Suprapubic skin (tissue), 4 donors: ENCODE results near the gene ITPKB. TPM values are rescaled to one million over a fixed set of nuclear protein-coding genes. Genes with fewer than 3 reads are reported as not detected.
A peak's percentile ranks its signal among the peaks of the same experiment; 100 is the strongest.

Experiments
- DNase-seq, 2 donors: peaks; one replicate each; pipeline ENCODE4 v3.0.0-alpha.2; 2019; ENCODE audit warnings: low spot score in 2 of 2
- H3K27ac ChIP-seq: fragments of 200-600 bp; sonication (generic); one replicate; pipeline ENCODE4 v1.5.1; 2019
- H3K27me3 ChIP-seq: fragments of 200-600 bp; sonication (generic); one replicate; pipeline ENCODE4 v1.5.1; 2019
- H3K36me3 ChIP-seq: fragments of 200-600 bp; sonication (generic); one replicate; pipeline ENCODE4 v1.5.1; 2019
- H3K4me1 ChIP-seq: fragments of 200-600 bp; sonication (generic); one replicate; pipeline ENCODE4 v1.5.1; 2019
- H3K4me3 ChIP-seq: fragments of 200-600 bp; sonication (generic); one replicate; pipeline ENCODE4 v1.5.1; 2019; ENCODE audit warnings: mild to moderate bottlenecking
- H3K9me3 ChIP-seq: fragments of 200-600 bp; sonication (generic); one replicate; pipeline ENCODE4 v1.5.1; 2019
- EP300 ChIP-seq: sonication (generic); formaldehyde crosslinking; IDR thresholded peaks from one replicate; pipeline ENCODE4 v1.6.1; 2017; ENCODE audit warnings: antibody characterized with exemption
- POLR2A ChIP-seq, 2 donors: fragments of 450-650 bp; IDR thresholded peaks; one replicate each; pipeline ENCODE4 v1.6.1; 2017; ENCODE audit warnings: antibody characterized with exemption in 2 of 2, mild to moderate bottlenecking in 2 of 2, moderate library complexity in 2 of 2
- POLR2AphosphoS5 ChIP-seq, 3 donors: sonication (generic); formaldehyde crosslinking; IDR thresholded peaks; one replicate each; pipeline ENCODE4 v1.6.1; 2017; ENCODE audit warnings: antibody characterized with exemption in 3 of 3
- WGBS: methylation state at CpG from one replicate; pipeline ENCODE4 v1.1.5; 2018; 5-methylcytosine and 5-hydroxymethylcytosine counted together
- total RNA-seq, 4 donors: library from RNA; depleted of rRNA; stranded (reverse); fragments of >200 nt; gene quantifications; one replicate each; pipeline ENCODE4 v1.1.0, GENCODE V29; 2016
- TF ChIP-seq, protein P1 (sequence below), 2 donors: fragments of 200-600 bp in 1 of 2; fragments of 450-650 bp in 1 of 2; sonication (generic) in 1 of 2; IDR thresholded peaks; one replicate each; pipeline ENCODE4 v1.5.1; 2016 to 2019; ENCODE audit warnings: antibody characterized with exemption in 2 of 2, mild to moderate bottlenecking in 1 of 2, moderate library complexity in 1 of 2

The ITPKB gene
- total RNA-seq, 4 donors from 2014 or later = 31.0 to 39.0 (median 35.3) TPM

GRCh38 chr1:226677027-226678020, 61.8 kb downstream of the ITPKB start:
- Histone ChIP-seq H3K9me3 (no peaks in the 10 kb centered on the region), H3K4me1 (peaks cover 86% of the 10 kb centered on the region), H3K27me3 (no peaks in the 10 kb centered on the region), H3K27ac (peak overlapping the region; percentile 91), H3K4me3 (no peak overlapping the region), H3K36me3 (no peaks in the 10 kb centered on the region)
- 39% methylated on average over 13 of the region's 13 CpGs for WGBS
- DNase-seq = peak; percentile 94 to 95
- TF ChIP-seq POLR2AphosphoS5 (IDR thresholded peaks at IDR 0.05) (peak in 2 of 3 donors; percentile 51 to 75), POLR2A (IDR thresholded peaks at IDR 0.05) (no peak)

DNA sequence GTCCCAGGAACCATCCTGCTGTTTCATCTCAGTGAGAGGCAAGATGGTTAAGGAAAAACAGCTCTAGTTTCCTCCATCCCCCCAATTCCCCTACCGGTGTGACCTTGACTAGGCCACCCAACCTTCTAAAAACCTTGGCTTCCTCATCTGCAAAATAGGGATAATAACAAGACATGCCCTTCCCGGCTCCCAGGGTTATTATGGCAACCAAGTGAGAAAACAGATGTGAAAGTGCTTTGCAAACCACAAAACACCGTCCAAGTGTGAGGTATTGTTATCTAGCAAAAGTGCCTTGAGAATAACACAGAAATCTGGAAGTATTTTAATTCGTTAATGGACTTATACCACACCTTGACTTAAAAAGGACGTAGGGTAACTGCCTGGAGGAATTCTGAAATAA, 62.7 kb downstream of the ITPKB start:
- no peak overlapping the region for H3K4me3 ChIP-seq
- H3K36me3 ChIP-seq = no peaks in the 10 kb centered on the region
- 15% methylated on average over 5 of the region's 5 CpGs for WGBS
- TF ChIP-seq POLR2AphosphoS5 (IDR thresholded peaks at IDR 0.05) = no peak
- TF ChIP-seq, protein P1, sequence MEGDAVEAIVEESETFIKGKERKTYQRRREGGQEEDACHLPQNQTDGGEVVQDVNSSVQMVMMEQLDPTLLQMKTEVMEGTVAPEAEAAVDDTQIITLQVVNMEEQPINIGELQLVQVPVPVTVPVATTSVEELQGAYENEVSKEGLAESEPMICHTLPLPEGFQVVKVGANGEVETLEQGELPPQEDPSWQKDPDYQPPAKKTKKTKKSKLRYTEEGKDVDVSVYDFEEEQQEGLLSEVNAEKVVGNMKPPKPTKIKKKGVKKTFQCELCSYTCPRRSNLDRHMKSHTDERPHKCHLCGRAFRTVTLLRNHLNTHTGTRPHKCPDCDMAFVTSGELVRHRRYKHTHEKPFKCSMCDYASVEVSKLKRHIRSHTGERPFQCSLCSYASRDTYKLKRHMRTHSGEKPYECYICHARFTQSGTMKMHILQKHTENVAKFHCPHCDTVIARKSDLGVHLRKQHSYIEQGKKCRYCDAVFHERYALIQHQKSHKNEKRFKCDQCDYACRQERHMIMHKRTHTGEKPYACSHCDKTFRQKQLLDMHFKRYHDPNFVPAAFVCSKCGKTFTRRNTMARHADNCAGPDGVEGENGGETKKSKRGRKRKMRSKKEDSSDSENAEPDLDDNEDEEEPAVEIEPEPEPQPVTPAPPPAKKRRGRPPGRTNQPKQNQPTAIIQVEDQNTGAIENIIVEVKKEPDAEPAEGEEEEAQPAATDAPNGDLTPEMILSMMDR (IDR thresholded peaks at IDR 0.05) = no peak
- TF ChIP-seq EP300 = no peak
- no peak for TF ChIP-seq POLR2A (IDR thresholded peaks at IDR 0.05)
- no peaks in the 10 kb centered on the region for H3K27me3 ChIP-seq
- peak overlapping the region; percentile 91 for H3K27ac ChIP-seq
- H3K4me1 ChIP-seq = peaks cover 82% of the 10 kb centered on the region
- DNase-seq = no peak
- H3K9me3 ChIP-seq = no peaks in the 10 kb centered on the region

DNA sequence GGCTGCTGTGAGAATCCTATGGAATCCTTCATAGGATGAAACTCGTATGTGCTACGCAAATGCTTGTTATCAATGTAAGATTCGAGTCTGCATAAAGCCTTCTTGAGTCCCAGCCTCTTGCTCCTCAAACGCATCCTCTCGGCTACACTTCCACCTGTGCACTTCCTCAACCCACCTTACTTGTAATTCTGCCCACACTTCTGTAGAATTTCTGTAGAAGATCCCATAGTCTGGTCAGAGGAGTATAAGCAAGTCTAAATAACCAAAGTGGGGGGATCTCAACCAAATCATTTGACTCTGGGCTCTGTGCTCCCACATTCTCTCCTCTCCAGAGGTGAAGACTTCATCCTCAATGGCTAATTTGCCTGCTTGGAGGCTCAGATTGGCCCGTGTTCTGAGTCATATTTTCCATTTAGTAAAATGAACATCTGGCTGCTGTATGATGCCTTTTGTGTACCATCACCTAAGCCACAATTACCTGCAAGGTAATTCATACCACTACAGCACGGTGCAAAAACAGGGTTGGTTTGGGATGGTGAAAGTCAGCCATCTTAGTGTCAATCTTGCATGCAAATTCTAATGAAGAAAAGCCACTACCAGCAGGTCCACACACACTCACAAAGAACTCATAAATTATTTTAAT, 63.2 kb downstream of the ITPKB start:
- peak overlapping the region; percentile 91 for H3K27ac ChIP-seq
- H3K4me3 ChIP-seq = no peak overlapping the region
- peaks cover 76% of the 10 kb centered on the region for H3K4me1 ChIP-seq
- H3K36me3 ChIP-seq = no peaks in the 10 kb centered on the region
- WGBS = 76% methylated on average over 7 of the region's 7 CpGs
- no peak for DNase-seq
- no peaks in the 10 kb centered on the region for H3K27me3 ChIP-seq
- H3K9me3 ChIP-seq = no peaks in the 10 kb centered on the region
- no peak for TF ChIP-seq EP300
- no peak for TF ChIP-seq POLR2A (IDR thresholded peaks at IDR 0.05)
- TF ChIP-seq POLR2AphosphoS5 (IDR thresholded peaks at IDR 0.05) = no peak
- TF ChIP-seq, protein P1 (IDR thresholded peaks at IDR 0.05) = no peak

- H3K27ac ChIP-seq = peak overlapping the region; percentile 91
- no peak for DNase-seq
- H3K9me3 ChIP-seq = no peaks in the 10 kb centered on the region
- H3K36me3 ChIP-seq = no peaks in the 10 kb centered on the region
- TF ChIP-seq POLR2AphosphoS5 (IDR thresholded peaks at IDR 0.05) (no peak), POLR2A (IDR thresholded peaks at IDR 0.05) (peak in 1 of 2 donors; percentile 28)
- peaks cover 69% of the 10 kb centered on the region for H3K4me1 ChIP-seq
- H3K4me3 ChIP-seq = no peak overlapping the region
- no peaks in the 10 kb centered on the region for H3K27me3 ChIP-seq
- WGBS = 64% methylated on average over 17 of the region's 17 CpGs
These were observed 64.0 kb downstream of the ITPKB start for GRCh38 chr1:226674892-226675714.

- WGBS = 44% methylated on average over 4 of the region's 4 CpGs
These were observed 66.7 kb downstream of the ITPKB start for GRCh38 chr1:226672339-226672762.

More at GRCh38 chr1:226672339-226672762, 66.7 kb downstream of the ITPKB start:
- Histone ChIP-seq H3K27ac (no peak overlapping the region), H3K36me3 (no peaks in the 10 kb centered on the region), H3K4me3 (no peak overlapping the region), H3K27me3 (no peaks in the 10 kb centered on the region), H3K9me3 (no peaks in the 10 kb centered on the region), H3K4me1 (peaks cover 47% of the 10 kb centered on the region)
- DNase-seq = no peak
- TF ChIP-seq, protein P1 (IDR thresholded peaks at IDR 0.05) = no peak
- no peak for TF ChIP-seq POLR2A (IDR thresholded peaks at IDR 0.05)
